GM18520 (cell line): ENCODE data around the gene COA7.
"Not testable (repeated sequence)": the region's sequence is repeated elsewhere in the genome, so short reads cannot be mapped to it uniquely, and the experiment has no call there.

Experiments
- ATAC-seq: cut with Tn5 transposase; IDR thresholded peaks from one replicate; pipeline ENCODE4 v1.9.1; 2021; ENCODE audit not compliant: unreplicated experiment

COA7 gene

DNA sequence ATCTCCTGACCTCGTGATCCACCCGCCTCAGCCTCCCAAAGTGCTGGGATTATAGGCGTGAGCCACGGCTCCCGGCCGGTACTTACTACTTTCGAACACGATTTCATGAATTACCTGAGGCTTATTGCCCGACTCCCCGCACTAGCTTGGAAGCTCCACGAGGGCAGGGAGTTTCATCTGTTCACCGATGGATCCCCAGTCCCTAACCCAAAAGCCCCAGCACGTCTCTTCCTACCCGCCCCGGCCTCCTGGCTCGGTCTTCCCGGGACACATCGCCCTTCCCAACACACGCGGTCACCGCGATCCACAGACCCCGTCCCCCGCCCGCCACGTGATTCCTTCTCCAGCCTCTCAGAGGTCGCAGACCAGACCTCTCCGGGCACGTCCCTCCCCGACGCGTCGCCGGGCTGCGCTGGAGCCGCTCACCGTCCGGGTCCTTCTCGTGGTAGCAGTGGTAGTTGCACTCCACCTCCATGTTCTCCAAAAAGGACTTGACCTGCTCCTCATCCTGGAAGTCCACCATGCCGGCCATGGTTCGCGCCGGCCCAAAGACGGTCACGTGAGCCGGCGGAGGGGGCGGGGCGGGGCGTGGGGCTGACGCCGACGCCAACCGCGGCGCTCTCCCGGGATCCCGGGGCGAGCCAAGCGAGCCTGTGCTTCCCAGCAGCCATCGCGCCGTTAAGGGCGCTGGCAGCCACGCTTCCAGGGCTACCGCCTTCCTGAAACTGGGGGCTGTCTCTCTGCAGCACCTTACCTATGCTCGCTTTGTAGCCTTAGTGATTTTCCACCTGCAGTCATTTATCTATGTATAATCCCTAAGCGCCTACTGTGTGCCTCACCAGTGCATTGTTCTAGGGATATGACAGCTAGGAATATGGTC is at the start of gene COA7:
COA7 (minus strand) TSS at position 553 of the 880 bp plus-strand sequence; CDS start at position 532, 21 bp downstream.
- ATAC-seq, result no peak

DNA sequence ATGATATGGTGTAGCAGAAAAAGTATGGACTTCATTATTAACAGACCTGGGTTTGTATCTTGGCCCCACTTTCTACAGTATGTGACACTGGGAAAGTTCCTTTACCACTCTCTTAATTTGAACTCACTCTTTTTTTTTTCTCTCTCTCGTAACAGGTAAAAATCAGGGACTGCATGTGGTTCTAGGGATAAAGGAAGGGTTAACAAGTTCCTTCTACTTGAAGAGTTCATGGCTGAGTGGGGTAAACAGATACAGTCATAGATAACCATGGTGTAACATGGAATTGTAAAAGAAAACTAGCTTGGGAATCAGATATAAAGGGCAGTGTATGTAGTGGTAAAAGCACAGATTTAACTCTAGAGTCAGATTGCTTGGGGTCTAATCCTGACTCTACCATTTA is 49.3 kb upstream of the COA7 start:
- ATAC-seq, result no peak

DNA sequence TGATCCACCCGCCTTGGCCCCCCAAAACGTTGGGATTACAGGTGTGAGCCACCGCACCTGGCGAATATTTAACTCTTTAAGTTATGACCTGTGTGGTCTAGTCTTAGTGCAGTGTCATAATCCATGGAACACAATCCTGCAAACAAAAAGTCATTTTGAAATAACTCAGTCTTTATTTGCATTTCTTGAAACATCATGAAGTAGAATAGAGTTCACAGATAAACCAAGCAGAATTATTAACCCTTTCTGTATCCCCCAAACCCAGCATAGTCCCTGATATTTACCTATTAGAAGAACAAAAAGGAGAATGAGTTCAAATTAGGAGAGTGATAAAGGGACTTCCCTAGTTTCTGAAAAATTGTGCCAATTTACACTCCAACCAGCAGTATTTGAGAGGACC is 48.0 kb upstream of the COA7 start:
- ATAC-seq, result no peak

DNA sequence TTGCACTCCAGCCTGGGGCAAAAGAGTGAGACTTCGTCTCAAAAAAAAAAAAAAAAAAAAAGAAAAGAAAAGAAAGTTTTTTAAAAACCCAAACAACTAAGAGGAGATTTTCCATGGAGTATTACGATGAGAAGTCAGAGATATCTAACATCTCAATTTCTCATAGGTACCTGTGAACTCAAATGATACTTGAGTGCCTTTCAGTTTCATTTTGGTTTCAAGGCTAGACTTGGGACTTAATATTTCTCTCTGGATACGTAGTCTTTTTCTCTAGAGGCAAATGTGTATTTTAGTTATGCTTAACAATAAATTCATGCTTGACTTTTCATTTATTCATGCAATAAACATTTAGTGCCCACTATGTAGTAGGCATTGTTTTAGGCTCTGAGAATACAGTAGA is 43.1 kb upstream of the COA7 start:
- no peak for ATAC-seq

DNA sequence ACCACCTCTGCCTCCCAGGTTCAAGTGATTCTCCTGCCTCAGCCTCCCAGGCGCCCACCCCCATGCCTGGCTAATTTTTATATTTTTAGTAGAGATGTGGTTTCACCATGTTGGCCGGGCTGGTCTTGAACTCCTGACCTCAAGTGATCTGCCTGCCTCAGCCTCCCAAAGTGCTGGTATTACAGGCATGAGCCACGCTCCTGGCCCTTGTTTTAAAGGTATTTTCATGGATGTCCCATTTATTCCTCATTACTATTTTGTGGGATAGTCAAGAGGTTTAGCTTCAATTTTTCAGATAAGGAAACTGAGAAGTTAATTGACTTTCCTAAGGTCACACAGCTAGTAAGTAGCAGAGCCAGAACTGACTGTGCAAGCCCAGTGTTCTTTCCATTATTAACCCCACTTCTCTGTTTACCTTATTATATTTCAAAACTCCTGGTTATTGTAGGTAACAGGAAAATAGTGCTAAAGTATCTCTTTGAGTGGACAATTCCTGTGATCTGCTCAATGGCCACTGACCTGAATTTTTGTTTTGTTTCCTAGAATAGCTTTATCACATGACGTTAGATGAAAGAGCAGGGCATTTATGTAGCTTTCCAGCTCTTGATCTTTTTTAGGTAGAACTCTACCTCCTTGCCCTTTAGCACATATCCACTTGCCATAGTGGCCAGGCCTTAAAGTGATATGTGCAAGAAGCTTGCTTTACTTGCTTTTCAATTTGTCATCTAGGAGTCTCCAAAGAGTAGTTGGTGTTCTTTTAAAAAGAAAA is 41.7 kb upstream of the COA7 start:
- no peak for ATAC-seq

DNA sequence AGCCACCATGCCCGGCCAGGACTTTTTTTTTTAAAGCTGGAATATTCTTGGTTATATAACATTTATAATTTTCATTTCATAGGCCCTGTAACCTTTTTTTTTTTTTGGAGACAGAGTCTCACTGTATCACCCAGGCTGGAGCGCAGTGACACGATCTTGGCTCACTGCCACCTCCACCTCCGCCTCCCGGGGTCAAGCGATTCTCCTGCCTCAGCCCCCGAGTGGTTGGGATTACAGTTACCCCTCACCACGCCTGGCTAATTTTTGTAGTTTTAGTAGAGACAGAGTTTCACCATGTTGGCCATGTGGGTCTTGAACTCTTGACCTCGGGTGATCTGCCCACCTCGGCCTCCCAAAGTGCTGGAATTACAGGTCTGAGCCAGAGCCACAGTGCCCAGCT is 40.7 kb upstream of the COA7 start:
- no peak for ATAC-seq

DNA sequence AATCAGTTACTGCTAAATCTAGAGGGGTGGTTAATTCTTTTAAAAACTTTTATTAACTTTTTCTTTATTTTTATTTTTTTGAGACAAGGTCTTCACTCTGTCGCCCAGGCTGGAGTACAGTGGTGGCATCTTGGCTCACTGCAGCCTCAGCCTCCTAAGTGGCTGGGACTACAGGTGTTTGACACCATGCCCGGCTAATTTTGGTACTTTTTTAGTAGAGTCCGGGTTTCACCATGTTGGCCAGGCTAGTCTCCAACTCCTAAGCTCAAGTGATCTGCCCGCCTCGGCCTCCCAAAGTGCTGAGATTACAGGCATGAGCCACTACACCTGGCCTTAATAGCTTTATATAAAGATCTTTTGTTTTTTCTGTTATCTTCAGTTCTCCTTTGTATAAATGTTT is 40.0 kb upstream of the COA7 start:
- ATAC-seq, result no peak

DNA sequence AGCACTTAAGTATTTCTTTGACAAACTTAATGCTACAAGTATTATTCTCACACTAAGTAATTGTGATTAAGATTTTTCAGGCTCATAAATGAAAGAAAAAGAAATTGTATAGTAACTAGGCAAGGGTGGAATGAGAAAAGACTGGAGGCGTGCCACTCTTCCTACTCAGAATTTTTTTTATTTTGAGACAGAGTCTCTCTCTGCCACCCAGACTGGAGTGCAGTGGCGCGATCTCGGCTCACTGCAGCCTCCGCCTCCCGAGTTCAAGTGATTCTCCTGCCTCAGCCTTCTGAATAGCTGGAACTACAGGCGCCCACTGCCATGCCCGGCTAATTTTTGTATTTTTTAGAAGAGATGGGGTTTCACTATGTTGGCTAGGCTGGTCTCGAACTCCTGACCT is 37.2 kb upstream of the COA7 start:
- not testable (repeated sequence) for ATAC-seq

DNA sequence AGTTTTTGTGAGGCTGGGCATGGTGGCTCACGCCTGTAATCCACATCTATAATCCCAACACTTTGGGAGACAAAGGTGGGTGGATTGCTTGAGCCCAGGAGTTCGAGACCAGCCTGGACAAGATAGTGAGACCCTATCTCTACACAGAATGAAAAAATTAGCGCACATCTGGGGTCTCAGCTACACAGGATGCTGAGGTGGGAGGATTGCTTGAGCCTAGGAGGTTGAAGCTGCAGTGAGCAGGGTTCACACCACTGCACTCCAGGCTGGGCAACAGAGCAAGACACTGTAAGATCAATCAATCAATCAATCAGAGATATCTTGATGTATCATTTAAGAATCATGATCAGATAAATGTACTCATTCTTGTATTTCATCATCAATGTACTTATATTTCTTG is 35.2 kb upstream of the COA7 start:
- no peak for ATAC-seq

DNA sequence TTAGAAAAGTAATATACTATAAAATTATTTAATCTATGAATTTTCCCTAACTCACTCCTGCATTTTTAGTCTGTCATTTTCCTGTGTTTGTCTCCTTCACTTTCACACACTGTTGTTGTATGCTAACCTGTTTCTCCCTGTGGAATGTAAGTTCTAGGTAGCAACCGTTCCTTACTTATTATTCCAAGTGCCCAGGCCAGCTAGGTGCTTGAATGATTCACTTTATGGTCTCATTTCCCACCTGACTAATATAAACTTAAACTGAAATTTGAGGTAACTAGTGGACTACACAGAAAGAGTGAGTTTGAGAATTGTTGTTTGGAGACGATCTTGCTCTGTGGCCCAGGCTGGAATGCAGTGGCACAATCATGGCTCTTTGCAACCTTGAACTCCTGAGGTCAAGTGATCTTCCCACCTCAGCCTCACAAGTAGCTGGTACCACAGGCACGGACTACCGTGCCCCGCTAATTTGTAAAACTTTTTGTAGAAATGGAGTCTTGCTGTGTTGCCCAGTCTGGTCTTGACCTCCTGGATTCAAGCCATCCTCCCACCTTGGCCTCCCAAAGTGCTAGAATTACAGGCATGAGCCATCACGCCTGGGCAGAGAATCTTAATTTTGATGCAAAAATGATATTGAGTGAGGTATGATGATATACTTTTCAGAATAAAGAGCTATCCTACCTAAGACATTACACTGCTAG is 30.0 kb upstream of the COA7 start:
- no peak for ATAC-seq

DNA sequence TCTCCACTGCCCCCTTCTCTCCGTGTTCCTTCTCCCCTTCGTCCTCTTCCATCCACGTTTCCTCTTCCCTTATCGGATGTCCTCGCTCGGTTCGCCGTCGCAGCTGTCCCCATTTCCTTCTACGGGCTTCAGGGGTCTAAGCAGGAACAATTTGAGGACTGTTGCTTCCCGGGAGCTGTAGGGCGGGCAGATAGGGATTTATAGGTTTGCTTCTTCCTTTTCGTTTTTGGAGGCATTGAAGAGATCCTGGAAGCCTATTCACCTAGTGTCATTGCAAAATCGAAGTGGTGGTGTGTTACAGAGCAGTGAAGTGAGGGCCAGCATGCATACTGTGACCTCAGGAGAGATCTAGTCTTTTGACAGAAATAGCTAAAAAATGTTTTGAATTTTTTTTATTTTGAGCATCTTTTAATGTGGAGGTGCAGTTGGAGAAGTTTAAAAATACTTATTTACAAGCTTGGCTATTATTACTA is 29.0 kb upstream of the COA7 start:
- ATAC-seq, result no peak

DNA sequence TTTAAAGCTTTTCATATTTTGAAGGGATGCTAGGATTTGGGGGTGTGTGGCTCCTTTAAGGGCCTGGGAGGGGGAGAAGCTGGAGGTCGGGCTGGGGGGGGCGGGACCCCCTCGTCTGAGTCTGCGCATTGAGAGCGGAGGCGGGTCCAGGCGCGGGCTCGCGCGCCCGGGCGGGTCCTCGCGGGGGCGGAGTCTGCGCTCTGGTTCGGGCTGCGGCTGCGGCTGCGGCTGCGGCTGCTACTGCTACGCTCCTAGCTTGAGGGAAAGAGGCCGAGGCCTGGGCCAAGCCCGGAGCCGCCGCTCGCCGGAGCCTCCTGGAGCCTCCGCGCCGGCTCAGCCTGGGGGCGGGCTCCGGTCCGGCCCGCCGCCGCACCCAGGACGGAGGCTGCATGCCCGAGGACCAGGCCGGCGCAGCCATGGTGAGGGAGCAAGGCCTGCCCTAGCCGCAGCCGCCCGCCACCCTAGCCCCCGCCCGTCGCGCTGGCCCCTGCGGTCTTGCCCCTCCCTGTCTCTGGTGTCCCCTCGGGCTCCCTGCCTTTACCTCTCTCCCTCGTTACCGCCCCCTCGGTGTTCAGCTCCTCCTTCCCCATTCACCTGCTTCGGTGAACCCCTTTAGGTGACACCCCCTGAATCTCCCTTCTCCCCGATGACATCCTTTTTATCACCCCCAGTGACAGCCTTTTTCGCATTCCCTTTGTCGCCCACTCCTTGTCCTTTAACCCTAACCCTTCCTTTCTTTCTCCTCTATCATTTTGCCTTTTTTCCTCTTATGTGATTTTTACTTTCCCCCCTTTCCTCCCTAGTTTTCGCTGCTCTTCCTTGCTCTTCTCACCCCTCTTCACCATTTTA is 28.3 kb upstream of the COA7 start, which contains the start of gene ZYG11B:
ZYG11B (plus strand) TSS at position 189 of the 849 bp plus-strand sequence; CDS start at position 390, 201 bp downstream.
- ATAC-seq, result peak; percentile 89

DNA sequence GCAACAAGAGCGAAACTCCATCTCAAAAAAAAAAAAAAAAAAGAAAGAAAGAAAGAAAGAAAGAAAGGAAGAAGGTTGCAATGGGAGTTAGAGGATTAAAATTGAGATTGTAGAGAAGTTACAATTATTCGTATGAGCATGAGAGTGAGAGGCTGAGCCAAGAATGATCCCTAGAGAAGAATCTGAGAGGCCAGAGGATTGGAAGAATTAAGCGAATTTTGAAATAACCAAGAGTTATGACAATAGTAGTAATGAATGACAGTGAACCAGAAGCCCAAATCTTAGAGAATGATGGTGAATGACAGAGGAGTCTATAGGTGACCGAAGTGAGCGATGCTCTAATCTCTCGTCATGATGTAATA is 27.7 kb upstream of the COA7 start:
- ATAC-seq, result no peak

DNA sequence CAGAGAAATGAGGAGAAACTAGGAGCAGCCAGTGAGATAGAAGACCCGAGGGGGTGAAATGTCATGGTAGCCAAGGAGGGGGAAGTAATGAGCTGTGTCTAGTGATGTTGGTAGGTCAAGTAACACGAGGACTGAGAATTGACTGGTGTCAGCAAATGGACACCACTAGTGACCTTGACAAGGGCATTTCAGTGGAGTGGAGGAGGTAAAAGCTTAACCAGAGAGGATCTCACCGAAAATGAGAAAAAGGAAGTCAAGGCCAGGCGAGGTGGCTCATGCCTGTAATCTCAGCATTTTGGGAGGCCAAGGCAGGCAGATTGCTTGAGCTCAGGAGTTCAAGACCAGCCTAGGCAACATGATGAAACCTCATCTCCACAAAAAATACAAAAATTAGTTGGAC is 25.1 kb upstream of the COA7 start:
- ATAC-seq, result no peak

DNA sequence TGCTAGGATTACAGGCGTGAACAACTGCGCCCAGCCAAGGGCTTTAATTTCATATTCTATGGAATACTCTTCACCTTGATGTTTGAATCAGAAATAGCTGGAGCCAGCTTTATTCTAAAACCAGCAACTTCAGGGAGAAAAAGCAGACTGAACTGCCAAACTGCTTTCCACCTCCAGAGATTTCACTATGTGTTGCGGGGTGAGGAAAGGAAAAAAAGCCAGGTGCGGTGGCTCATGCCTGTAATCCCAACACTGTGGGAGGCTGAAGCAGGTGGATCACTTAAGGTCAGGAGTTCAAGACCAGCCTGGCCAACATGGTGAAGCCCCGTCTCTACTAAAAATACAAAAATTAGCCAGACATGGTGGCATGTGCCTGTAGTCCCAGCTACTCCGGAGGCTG is 17.1 kb upstream of the COA7 start:
- ATAC-seq, result not testable (repeated sequence)

DNA sequence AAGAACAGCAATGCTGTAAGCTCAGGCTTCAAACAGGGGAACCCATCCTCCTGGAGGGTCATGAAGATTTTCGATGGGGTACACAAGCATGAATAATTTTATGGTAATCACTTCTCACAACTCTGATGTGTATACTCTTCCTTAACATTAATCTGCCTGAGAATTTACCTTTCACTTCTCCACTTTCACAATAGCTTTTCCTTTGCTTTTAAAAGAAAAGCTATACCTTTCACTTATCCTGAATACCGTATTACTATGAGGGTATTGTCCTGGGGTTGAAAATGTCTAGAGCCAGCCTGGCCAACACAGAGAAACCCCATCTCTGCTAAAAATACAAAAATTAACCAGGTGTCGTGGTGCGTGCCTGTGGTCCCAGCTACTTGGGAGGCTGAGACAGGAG is 15.4 kb upstream of the COA7 start:
- no peak for ATAC-seq

DNA sequence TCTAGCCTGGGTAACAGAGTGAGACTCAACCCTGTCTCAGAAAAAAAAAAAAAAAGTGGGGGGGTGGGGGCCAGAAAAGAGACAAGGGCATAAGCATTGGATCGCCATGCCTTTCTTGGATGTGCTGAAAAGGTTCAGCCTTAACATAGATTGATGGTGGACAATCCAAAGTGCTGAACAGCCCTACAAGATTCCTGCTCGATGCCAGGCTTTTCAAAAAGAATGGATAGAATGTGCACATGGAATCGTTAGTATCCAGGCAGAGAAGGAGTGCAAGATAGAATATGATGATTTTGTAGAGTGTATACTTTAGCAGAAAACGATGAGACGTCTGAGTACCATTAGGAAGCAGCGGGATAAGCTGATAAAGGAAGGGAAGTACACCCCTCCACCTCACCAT is 10.9 kb upstream of the COA7 start:
- no peak for ATAC-seq

DNA sequence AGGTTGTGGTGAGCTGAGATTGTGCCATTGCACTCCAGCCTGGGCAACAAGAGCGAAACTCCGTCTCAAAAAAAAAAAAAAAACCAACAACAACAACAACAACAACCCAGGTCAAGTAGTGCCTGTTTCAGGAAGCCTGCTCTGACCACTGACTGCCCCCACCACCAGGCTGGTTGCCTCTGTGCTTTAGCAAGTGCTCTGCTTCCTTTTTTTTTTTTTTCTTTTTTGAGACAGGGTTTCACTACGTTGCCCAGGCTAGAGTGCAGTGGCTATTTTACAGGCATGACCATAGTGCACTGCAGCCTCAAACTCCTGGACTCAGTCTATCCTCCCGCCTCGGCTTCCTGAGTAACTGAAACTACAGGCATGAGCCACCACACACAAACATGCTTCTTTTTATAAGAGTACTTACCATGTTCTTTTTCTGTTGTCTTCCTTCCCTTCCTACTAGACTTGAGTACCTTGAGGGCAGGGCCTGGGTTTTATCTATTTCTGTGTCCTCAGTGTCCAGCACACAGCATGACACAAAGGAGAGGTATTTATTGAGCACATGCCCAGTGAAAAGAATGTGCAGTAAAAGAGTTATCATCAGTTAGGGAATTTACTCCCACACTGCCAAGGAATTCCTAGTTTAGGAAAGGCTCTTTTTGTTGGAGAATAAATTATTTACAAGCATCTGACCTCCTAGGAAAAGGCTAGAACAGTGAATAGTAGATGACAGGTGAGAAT is 9.9 kb upstream of the COA7 start:
- no peak for ATAC-seq

DNA sequence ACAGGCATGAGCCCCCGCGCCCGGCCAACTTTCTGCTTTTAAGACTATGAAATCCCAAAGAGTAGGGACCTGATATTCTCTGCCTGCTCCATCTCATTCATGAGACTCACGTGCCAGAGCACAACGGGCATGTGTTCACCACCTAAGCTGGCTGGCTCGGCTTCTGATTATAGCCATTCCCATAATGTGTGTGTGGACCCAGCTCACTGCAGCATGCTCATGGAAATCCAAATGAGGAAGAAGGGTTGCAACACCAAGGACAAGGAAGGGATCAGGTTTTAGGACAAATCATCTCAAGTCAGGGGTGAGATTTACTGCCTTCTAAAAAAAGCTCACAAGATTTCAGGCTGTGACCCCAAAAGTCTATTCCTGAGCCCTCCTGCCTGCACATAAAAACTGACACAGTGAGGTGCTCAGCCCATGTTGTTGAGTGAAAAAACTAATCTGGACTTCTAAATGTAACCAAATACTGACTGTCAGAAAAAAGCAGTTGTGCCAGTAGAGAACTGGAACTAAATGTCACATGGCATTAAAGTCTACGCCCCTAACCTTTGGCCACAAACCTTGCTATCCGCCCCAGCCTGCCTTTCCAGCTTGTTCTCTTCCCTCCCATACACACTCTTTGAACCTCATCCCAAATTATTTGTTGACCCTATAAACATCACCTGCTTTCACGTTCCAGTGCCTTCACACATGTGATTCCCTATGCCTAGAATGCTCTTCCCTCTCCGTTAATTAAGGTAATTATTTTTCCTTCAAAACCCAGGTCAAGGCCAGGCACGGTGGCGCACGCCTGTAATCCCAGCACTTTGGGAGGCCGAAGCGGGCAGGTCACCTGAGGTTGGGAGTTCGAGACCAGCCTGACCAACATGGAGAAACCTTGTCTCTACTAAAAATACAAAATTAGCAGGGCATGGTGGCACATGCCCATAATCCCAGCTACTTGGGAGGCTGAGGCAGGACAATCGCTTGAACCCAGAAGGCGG is 9.1 kb upstream of the COA7 start:
- ATAC-seq, result no peak
